Mesothelial cell of epicardium (in vitro differentiated cells): ENCODE data around the gene NCKAP5. TPM values are rescaled to one million over a fixed set of nuclear protein-coding genes. Genes with fewer than 3 reads are reported as not detected.

Experiments
- DNase-seq, 2 experiments: peaks; one replicate each; pipeline ENCODE4 v3.0.0; 2021; ENCODE audit warnings: low spot score in 2 of 2; ENCODE audit not compliant: unreplicated experiment in 2 of 2
- H3K27ac Mint-ChIP-seq: 2 replicates; pipeline ENCODE4 v1.8.0; 2021; ENCODE audit warnings: mixed read lengths
- H3K27me3 Mint-ChIP-seq: 2 replicates; pipeline ENCODE4 v1.8.0; 2021; ENCODE audit warnings: low read depth, mixed read lengths
- H3K36me3 Mint-ChIP-seq: 2 replicates; pipeline ENCODE4 v1.8.0; 2021; ENCODE audit warnings: mixed read lengths
- H3K4me1 Mint-ChIP-seq: 2 replicates; pipeline ENCODE4 v1.8.0; 2021; ENCODE audit warnings: mixed read lengths
- H3K4me3 Mint-ChIP-seq: 2 replicates; pipeline ENCODE4 v1.8.0; 2021; ENCODE audit warnings: mild to moderate bottlenecking, moderate library complexity, mixed read lengths
- H3K9me3 Mint-ChIP-seq: 2 replicates; pipeline ENCODE4 v1.8.0; 2021; ENCODE audit warnings: mixed read lengths
- CTCF ChIP-seq: fragments of 200-600 bp; sonication (generic); IDR thresholded peaks from one replicate; pipeline ENCODE4 v1.5.0; 2021; ENCODE audit warnings: antibody characterized with exemption; ENCODE audit not compliant: unreplicated experiment
- total RNA-seq: library from RNA; stranded (reverse); gene quantifications from 3 replicates; pipeline ENCODE4 v1.2.1, GENCODE V29; 2021

Gene NCKAP5
- total RNA-seq, 1 donor from 2014 or later = 2.1 TPM

DNA sequence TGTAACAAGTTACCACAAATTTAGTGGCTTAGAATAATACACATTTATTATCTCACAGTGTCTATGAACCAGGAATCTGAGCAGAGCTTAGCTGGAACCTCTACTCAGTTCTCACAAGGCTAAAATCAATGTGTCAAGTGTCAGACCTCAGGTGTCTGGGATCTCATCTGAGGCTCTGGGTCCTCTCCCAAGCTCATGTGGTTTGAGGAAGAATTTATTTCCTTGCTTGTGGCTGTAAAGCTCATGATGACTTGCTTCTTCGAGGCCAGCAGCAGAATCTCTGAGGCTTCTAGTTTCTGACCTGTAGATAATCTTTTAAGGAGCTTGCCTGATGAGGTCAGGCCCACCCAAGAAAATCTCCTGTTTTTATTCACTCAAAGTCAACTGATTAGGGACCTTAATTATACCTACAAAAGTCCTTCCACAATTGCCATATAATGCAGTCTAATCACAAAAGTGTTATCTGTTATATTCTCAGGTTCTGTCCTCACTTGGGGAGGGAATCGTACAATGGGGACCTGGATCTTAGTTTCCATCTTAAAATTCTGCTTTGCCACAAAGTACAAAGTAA lies 14.3 kb downstream of the NCKAP5 start:
- no peak for TF ChIP-seq CTCF
- DNase-seq = no peak
- Mint-ChIP-seq H3K36me3 (no peaks in the 10 kb centered on the region), H3K27ac (no peak overlapping the region), H3K4me1 (no peaks in the 10 kb centered on the region), H3K27me3 (peaks cover 4% of the 10 kb centered on the region), H3K9me3 (no peaks in the 10 kb centered on the region), H3K4me3 (no peak overlapping the region)

GRCh38 chr2:133553251-133553650 lies 15.0 kb downstream of the NCKAP5 start:
- Mint-ChIP-seq H3K36me3 (no peaks in the 10 kb centered on the region), H3K27me3 (peaks cover 4% of the 10 kb centered on the region), H3K4me1 (no peaks in the 10 kb centered on the region), H3K9me3 (no peaks in the 10 kb centered on the region), H3K27ac (no peak overlapping the region), H3K4me3 (no peak overlapping the region)
- no peak for DNase-seq
- TF ChIP-seq CTCF = no peak

GRCh38 chr2:133552821-133553220 lies 15.4 kb downstream of the NCKAP5 start:
- no peaks in the 10 kb centered on the region for H3K4me1 Mint-ChIP-seq
- H3K27me3 Mint-ChIP-seq = peaks cover 4% of the 10 kb centered on the region
- no peaks in the 10 kb centered on the region for H3K36me3 Mint-ChIP-seq
- DNase-seq = no peak
- TF ChIP-seq CTCF = no peak
- no peak overlapping the region for H3K27ac Mint-ChIP-seq
- no peak overlapping the region for H3K4me3 Mint-ChIP-seq
- H3K9me3 Mint-ChIP-seq = no peaks in the 10 kb centered on the region

DNA sequence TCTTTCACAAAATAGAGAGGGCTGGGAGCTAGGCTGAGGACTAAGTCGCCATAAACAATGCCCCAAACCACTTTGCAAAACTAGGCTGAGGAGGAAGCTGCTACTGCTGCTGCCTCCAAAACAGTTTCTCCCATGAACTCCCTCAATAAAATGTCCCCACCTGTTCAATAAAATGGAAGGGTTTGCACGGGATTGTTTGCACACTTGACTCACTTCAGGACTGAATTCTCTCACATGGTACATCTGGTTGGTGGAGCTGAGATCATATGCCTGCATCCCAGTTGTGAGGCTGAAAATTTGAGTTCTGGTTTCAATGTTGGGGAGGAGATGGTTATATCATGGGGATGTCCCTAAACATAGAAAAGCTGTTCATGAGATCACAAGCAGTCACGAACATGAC lies 26.5 kb downstream of the NCKAP5 start:
- peaks cover 8% of the 10 kb centered on the region for H3K9me3 Mint-ChIP-seq

DNA sequence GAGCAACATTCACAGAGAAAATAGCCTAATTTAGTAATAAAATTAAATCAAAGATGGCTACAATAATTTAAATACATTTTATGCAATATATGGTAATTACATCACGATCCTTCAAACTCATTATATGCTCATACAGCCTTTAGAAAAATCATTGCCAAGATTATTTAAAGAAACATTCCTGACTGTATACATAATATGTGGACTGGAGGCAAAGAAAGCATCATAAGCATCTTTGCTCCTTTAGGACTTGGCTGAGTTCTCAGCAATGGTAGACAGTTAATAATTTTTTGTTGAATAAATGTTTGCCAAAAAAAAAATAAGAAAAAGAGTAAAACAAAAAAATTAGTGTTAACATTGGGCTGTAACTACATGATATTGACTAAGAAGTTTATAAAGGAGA lies 26.9 kb downstream of the NCKAP5 start:
- H3K36me3 Mint-ChIP-seq = no peaks in the 10 kb centered on the region
- no peak for DNase-seq
- peaks cover 9% of the 10 kb centered on the region for H3K9me3 Mint-ChIP-seq
- peaks cover 7% of the 10 kb centered on the region for H3K27me3 Mint-ChIP-seq
- H3K4me1 Mint-ChIP-seq = no peaks in the 10 kb centered on the region
- no peak overlapping the region for H3K27ac Mint-ChIP-seq
- no peak for TF ChIP-seq CTCF
- no peak overlapping the region for H3K4me3 Mint-ChIP-seq

More for the DNA sequence above, 26.5 kb downstream of the NCKAP5 start:
- no peak for DNase-seq
- no peak overlapping the region for H3K4me3 Mint-ChIP-seq
- no peak overlapping the region for H3K27ac Mint-ChIP-seq
- H3K36me3 Mint-ChIP-seq = no peaks in the 10 kb centered on the region
- peaks cover 7% of the 10 kb centered on the region for H3K27me3 Mint-ChIP-seq
- TF ChIP-seq CTCF = no peak
- H3K4me1 Mint-ChIP-seq = no peaks in the 10 kb centered on the region

GRCh38 chr2:133532919-133533318 lies 35.3 kb downstream of the NCKAP5 start:
- Mint-ChIP-seq H3K9me3 (peaks cover 16% of the 10 kb centered on the region), H3K27ac (no peak overlapping the region), H3K36me3 (no peaks in the 10 kb centered on the region), H3K4me1 (no peaks in the 10 kb centered on the region), H3K4me3 (no peak overlapping the region), H3K27me3 (peaks cover 18% of the 10 kb centered on the region)
- DNase-seq = no peak
- no peak for TF ChIP-seq CTCF
